Prostate gland (tissue), 2 donors: ENCODE data around the gene CD101.

ENCODE experiments used
- POLR2A ChIP-seq: fragments of 450-650 bp; IDR thresholded peaks from one replicate; pipeline ENCODE4 v1.6.1; 2016; ENCODE audit warnings: antibody characterized with exemption, mild to moderate bottlenecking
- POLR2AphosphoS5 ChIP-seq: sonication (generic); formaldehyde crosslinking; IDR thresholded peaks from one replicate; pipeline ENCODE4 v1.6.1; 2017; ENCODE audit warnings: antibody characterized with exemption
- TF ChIP-seq, protein P1 (sequence below), 4 experiments: fragments of 200-600 bp in 2 of 4; fragments of 450-650 bp in 2 of 4; sonication (generic) in 2 of 4; IDR thresholded peaks; 1 replicate in 3 of 4; 2 replicates in 1 of 4; pipeline ENCODE4 v1.5.1; 2016 to 2019; ENCODE audit warnings: antibody characterized with exemption in 4 of 4, mild to moderate bottlenecking in 2 of 4, moderate library complexity in 2 of 4

DNA sequence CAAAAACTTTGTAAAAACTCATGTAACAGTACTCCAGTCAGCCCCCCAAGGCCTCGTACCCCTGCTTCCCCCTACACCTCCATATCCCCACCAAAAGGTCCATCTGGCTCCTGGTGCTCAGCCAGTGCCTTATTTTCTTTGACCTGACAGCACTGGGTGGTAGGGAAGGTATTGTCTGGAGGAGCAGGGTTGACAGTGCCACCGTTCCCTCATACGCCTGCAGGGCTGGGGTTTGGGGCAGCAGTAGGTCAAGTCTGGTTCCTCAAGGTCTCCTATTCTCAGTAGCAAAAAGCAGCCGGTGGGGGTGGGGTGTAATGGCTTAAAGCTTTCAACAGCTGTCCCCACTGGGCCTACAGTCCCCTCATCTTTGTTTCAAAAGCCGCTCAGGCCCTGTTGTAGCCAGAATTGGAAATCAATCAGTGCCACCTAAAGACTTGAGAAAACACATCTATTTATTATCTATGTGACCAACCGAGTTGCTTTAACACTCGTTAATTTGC lies 33.3 kb downstream of the CD101 start:
- TF ChIP-seq, protein P1, sequence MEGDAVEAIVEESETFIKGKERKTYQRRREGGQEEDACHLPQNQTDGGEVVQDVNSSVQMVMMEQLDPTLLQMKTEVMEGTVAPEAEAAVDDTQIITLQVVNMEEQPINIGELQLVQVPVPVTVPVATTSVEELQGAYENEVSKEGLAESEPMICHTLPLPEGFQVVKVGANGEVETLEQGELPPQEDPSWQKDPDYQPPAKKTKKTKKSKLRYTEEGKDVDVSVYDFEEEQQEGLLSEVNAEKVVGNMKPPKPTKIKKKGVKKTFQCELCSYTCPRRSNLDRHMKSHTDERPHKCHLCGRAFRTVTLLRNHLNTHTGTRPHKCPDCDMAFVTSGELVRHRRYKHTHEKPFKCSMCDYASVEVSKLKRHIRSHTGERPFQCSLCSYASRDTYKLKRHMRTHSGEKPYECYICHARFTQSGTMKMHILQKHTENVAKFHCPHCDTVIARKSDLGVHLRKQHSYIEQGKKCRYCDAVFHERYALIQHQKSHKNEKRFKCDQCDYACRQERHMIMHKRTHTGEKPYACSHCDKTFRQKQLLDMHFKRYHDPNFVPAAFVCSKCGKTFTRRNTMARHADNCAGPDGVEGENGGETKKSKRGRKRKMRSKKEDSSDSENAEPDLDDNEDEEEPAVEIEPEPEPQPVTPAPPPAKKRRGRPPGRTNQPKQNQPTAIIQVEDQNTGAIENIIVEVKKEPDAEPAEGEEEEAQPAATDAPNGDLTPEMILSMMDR (IDR thresholded peaks at IDR 0.05): no peak
- TF ChIP-seq POLR2AphosphoS5: no peak
- no peak for TF ChIP-seq POLR2A
